GM12878 (cell line): ENCODE measurements around the gene C21orf91. TPM values are rescaled to one million over a fixed set of nuclear protein-coding genes. Genes with fewer than 3 reads are reported as not detected.

Experiments used
- ATAC-seq: fragments of 200-7000 bp; cut with Tn5 transposase; 3 replicates; pipeline ENCODE4 v1.9.1; 2020; ENCODE audit warnings: mild to moderate bottlenecking, moderate library complexity
- BruUV-seq: library from RNA; stranded (reverse); fragments of 400-500 nt; replicated peaks from 2 replicates; lab custom pipeline; 2021; lab: Mats Ljungman, UMichigan
- CTCF ChIA-PET: fragments of 300-600 bp; sonication (Branson Sonifier 250); formaldehyde crosslinking; extraction: SDS; loops from one replicate; lab custom pipeline; 2021; ENCODE audit warnings: inconsistent platforms; lab: Yijun Ruan, JAX
- POLR2A ChIA-PET: fragments of 350-600 bp; formaldehyde crosslinking; extraction: SDS; loops from one replicate; lab custom pipeline; 2021; ENCODE audit warnings: inconsistent platforms; lab: Charles Lee
- RAD21 ChIA-PET: fragments of 300-600 bp; sonication (Branson Sonifier 250); formaldehyde crosslinking; loops from one replicate; lab custom pipeline; 2023; ENCODE audit warnings: antibody characterized with exemption; ENCODE audit not compliant: unreplicated experiment; lab: Charles Lee
- SMC1A ChIA-PET: fragments of 300-600 bp; sonication (Branson Sonifier 250); formaldehyde crosslinking; loops from one replicate; lab custom pipeline; 2023; ENCODE audit not compliant: unreplicated experiment, uncharacterized antibody; lab: Charles Lee
- DNase-seq: peaks from one replicate; pipeline ENCODE4 v3.0.0-alpha.2; 2011; ENCODE audit warnings: low read depth, low spot score
- FAIRE-seq: peaks from 3 replicates; lab custom pipeline; 2011; peaks lifted over from hg19 to GRCh38; lab: Jason Lieb, UNC
- H2AFZ ChIP-seq: 2 replicates; pipeline ENCODE4 v1.6.0; 2011; ENCODE audit warnings: low read depth, low read length, control low read depth; ENCODE audit not compliant: control insufficient read depth
- H3K27ac ChIP-seq: 2 replicates; pipeline ENCODE4 v1.5.1; 2011; ENCODE audit warnings: control low read depth; ENCODE audit not compliant: control insufficient read depth, insufficient read depth
- H3K27me3 ChIP-seq, 2 experiments: replicated peaks in 1 of 2; 2 replicates each; pipeline versions ENCODE4 v1.6.0 to v1.6.1; 2011; ENCODE audit warnings: low read length in 1 of 2; ENCODE audit not compliant: control insufficient read depth in 2 of 2, insufficient read depth in 2 of 2
- H3K36me3 ChIP-seq, 2 experiments: 2 replicates each; pipeline ENCODE4 v1.5.1; 2011; ENCODE audit warnings: low read length in 1 of 2; ENCODE audit not compliant: control insufficient read depth in 2 of 2, insufficient read depth in 2 of 2
- H3K4me1 ChIP-seq: 2 replicates; pipeline ENCODE4 v1.6.1; 2011; ENCODE audit warnings: mild to moderate bottlenecking, low read length, moderate library complexity, mixed read lengths; ENCODE audit not compliant: control insufficient read depth, insufficient read depth
- H3K4me2 ChIP-seq: 2 replicates; pipeline ENCODE4 v1.6.0; 2011; ENCODE audit warnings: control low read depth; ENCODE audit not compliant: control insufficient read depth, insufficient read depth
- H3K4me3 ChIP-seq: fragments of 200-600 bp; sonication (generic); 2 replicates; pipeline ENCODE4 v1.5.1; 2016
- H3K79me2 ChIP-seq: 2 replicates; pipeline ENCODE4 v1.6.0; 2011; ENCODE audit warnings: low read length; ENCODE audit not compliant: control insufficient read depth, insufficient read depth
- H3K9ac ChIP-seq: 2 replicates; pipeline ENCODE4 v1.8.0; 2011; ENCODE audit warnings: low read length, control low read depth, mixed read lengths; ENCODE audit not compliant: control insufficient read depth, insufficient read depth
- H3K9me3 ChIP-seq: replicated peaks from 3 replicates; pipeline ENCODE4 v1.5.1; 2011; ENCODE audit warnings: mild to moderate bottlenecking, low read length; ENCODE audit not compliant: control insufficient read depth, insufficient read depth
- H4K20me1 ChIP-seq: 2 replicates; pipeline ENCODE4 v1.6.0; 2011; ENCODE audit not compliant: control insufficient read depth, insufficient read depth
- ATF3 ChIP-seq: IDR thresholded peaks from 2 replicates; pipeline ENCODE4 v1.6.1; 2011; ENCODE audit warnings: low read depth, mild to moderate bottlenecking, low read length, moderate library complexity, borderline replicate concordance; ENCODE audit errors: extremely low read depth
- EZH2 ChIP-seq: IDR thresholded peaks from 2 replicates; pipeline ENCODE4 v1.6.1; 2012; ENCODE audit warnings: low read depth, mild to moderate bottlenecking, control low read depth, inconsistent platforms, low read length, borderline replicate concordance; ENCODE audit not compliant: control insufficient read depth
- FOXK2 ChIP-seq: fragments of 450-650 bp; IDR thresholded peaks from 2 replicates; pipeline ENCODE4 v1.6.1; 2017; ENCODE audit warnings: mild to moderate bottlenecking, moderate library complexity
- IKZF2 ChIP-seq, 2 experiments: fragments of 450-650 bp; IDR thresholded peaks; 2 replicates each; pipeline ENCODE4 v1.6.1; 2017; ENCODE audit warnings: mild to moderate bottlenecking in 2 of 2, moderate library complexity in 2 of 2
- MYC ChIP-seq: IDR thresholded peaks from 2 replicates; pipeline ENCODE4 v1.6.1; 2011; ENCODE audit warnings: mild to moderate bottlenecking, low read length, moderate library complexity, inconsistent platforms; ENCODE audit not compliant: insufficient read depth, insufficient replicate concordance, insufficient read length, severe bottlenecking
- NFXL1 ChIP-seq: fragments of 450-650 bp; IDR thresholded peaks from 2 replicates; pipeline ENCODE4 v1.6.1; 2017; ENCODE audit warnings: antibody characterized with exemption, mild to moderate bottlenecking, borderline replicate concordance
- NKRF ChIP-seq: fragments of 450-650 bp; conservative IDR thresholded peaks from 2 replicates; pipeline ENCODE4 v1.6.1; 2017; ENCODE audit warnings: mild to moderate bottlenecking, moderate library complexity
- NR2C2 ChIP-seq: IDR thresholded peaks from 2 replicates; pipeline ENCODE4 v1.6.1; 2011; ENCODE audit warnings: borderline replicate concordance, low read depth; ENCODE audit not compliant: control insufficient read depth, insufficient read length
- NRF1 ChIP-seq: conservative IDR thresholded peaks from 2 replicates; pipeline ENCODE4 v1.6.1; 2011; ENCODE audit warnings: mild to moderate bottlenecking, low read depth, low read length, improper control_type of control experiment
- RBBP5 ChIP-seq: fragments of 200-600 bp; sonication (generic); conservative IDR thresholded peaks from 2 replicates; pipeline ENCODE4 v1.6.1; 2016
- SREBF1 ChIP-seq: IDR thresholded peaks from 2 replicates; pipeline ENCODE4 v1.6.1; 2012; ENCODE audit warnings: mild to moderate bottlenecking, low read length
- STAT1 ChIP-seq: fragments of 450-650 bp; conservative IDR thresholded peaks from 2 replicates; pipeline ENCODE4 v1.6.1; 2014; ENCODE audit warnings: antibody characterized with exemption, mild to moderate bottlenecking
- TCF3 ChIP-seq: IDR thresholded peaks from 2 replicates; pipeline ENCODE4 v1.6.1; 2012; ENCODE audit warnings: low read depth, mild to moderate bottlenecking, low read length, borderline replicate concordance; ENCODE audit not compliant: insufficient read depth
- TCF7 ChIP-seq: IDR thresholded peaks from 2 replicates; pipeline ENCODE4 v1.6.1; 2014; ENCODE audit warnings: antibody characterized with exemption, borderline replicate concordance
- ZBED1 ChIP-seq: IDR thresholded peaks from 2 replicates; pipeline ENCODE4 v1.6.1; 2016; ENCODE audit warnings: borderline replicate concordance
- ZNF384 ChIP-seq: IDR thresholded peaks from 2 replicates; pipeline ENCODE4 v1.6.1; 2012; ENCODE audit warnings: low read depth, mild to moderate bottlenecking, low read length, improper control_type of control experiment, borderline replicate concordance
- WGBS: methylation state at CpG from one replicate; pipeline ENCODE4 v1.1.6; 2016; ENCODE audit warnings: low lambda C conversion rate; ENCODE audit not compliant: insufficient replicate concordance, insufficient coverage; ENCODE audit errors: missing lambda C conversion rate; 5-methylcytosine and 5-hydroxymethylcytosine counted together
- in situ Hi-C: fragments of 300-500 bp; cut with MboI; formaldehyde crosslinking; loops from 9 replicates; pipeline ENCODE4 v1.14.3; 2018; ENCODE audit warnings: mixed read lengths
- intact Hi-C: fragments of 100-400 bp; cut with micrococcal nuclease; formaldehyde crosslinking; loops from one replicate; pipeline ENCODE4 v1.14.2; 2022; ENCODE audit not compliant: unreplicated experiment
- polyA plus RNA-seq, 11 experiments: library from polyadenylated mRNA; depleted of rRNA in 4 of 11; unstranded in 6 of 11; stranded (reverse) in 5 of 11; fragments of >200 nt; fragmentation: Nextera tagmentation in 4 of 11; fragmentation: Illumina TruSeq in 1 of 11; extraction: Ambion mirVana in 4 of 11; extraction: Trizol in 1 of 11; gene quantifications; 1 replicate in 1 of 11; 2 replicates in 10 of 11; pipeline versions ENCODE4 v1.2.1 to v1.2.3, GENCODE V29; 2011 to 2016; ENCODE audit warnings: inconsistent platforms in 2 of 11, missing spikeins in 2 of 11, low read depth in 1 of 11
- total RNA-seq, 4 experiments: library from RNA; depleted of rRNA in 3 of 4; stranded (reverse); fragments of >200 nt in 3 of 4; fragmentation: Illumina TruSeq in 1 of 4; extraction: Trizol in 1 of 4; gene quantifications; 2 replicates each; pipeline versions ENCODE4 v1.2.1 to v1.2.3, GENCODE V29; 2013 to 2021

Gene C21orf91
- total and polyA plus RNA-seq, 10 of the 15 experiments (the other 5 are each of a cell fraction or from before 2014, with no cell fraction given): 9.3 to 40.3 (median 29.8) TPM

GRCh38 chr21:17757671-17758070 is 61.5 kb downstream of the C21orf91 start:
- intact Hi-C loops (no loop called here), in situ Hi-C loops (no loop called here)
- H3K9ac ChIP-seq: no peak overlapping the region
- ATAC-seq (no peak), FAIRE-seq (no peak), DNase-seq (no peak)
- no peaks in the 10 kb centered on the region for H3K4me1 ChIP-seq
- H3K36me3 ChIP-seq: no peaks in the 10 kb centered on the region
- no peaks in the 10 kb centered on the region for H4K20me1 ChIP-seq
- no peaks in the 10 kb centered on the region for H3K9me3 ChIP-seq
- H3K27me3 ChIP-seq: no peaks in the 10 kb centered on the region
- BruUV-seq: no TSS peak
- ChIA-PET POLR2A (no interaction called here), RAD21 (no interaction called here), CTCF (interaction anchor here (0.6 kb wide), 1 partner anchor 9 kb away, joined by 5 read pairs; no protein-coding TSS in a partner anchor), SMC1A (no interaction called here)
- no peaks in the 10 kb centered on the region for H3K79me2 ChIP-seq
- TF ChIP-seq IKZF2 (IDR thresholded peaks at IDR 0.05): no peak
- TF ChIP-seq ZNF384: no peak
- no peak for TF ChIP-seq SREBF1
- TF ChIP-seq ATF3: no peak
- H3K4me2 ChIP-seq: no peak overlapping the region
- no peak overlapping the region for H3K27ac ChIP-seq
- 61% methylated on average over 18 of the region's 20 CpGs for WGBS
- H2AFZ ChIP-seq: no peak overlapping the region
- no peak overlapping the region for H3K4me3 ChIP-seq

GRCh38 chr21:17753736-17754135 is 65.4 kb downstream of the C21orf91 start:
- ATAC-seq (no peak), FAIRE-seq (no peak), DNase-seq (no peak)
- Histone ChIP-seq H3K27ac (no peak overlapping the region), H3K79me2 (no peaks in the 10 kb centered on the region), H3K9me3 (no peaks in the 10 kb centered on the region), H3K27me3 (no peaks in the 10 kb centered on the region), H3K4me3 (no peak overlapping the region), H3K4me1 (no peaks in the 10 kb centered on the region), H3K36me3 (no peaks in the 10 kb centered on the region), H4K20me1 (no peaks in the 10 kb centered on the region), H3K4me2 (no peak overlapping the region), H3K9ac (no peak overlapping the region), H2AFZ (no peak overlapping the region)
- TF ChIP-seq NFXL1: no peak
- no peak for TF ChIP-seq FOXK2
- TF ChIP-seq TCF7: no peak
- TF ChIP-seq RBBP5: no peak
- no peak for TF ChIP-seq NKRF
- no peak for TF ChIP-seq STAT1
- TF ChIP-seq TCF3: no peak
- no peak for TF ChIP-seq EZH2
- TF ChIP-seq ZBED1: no peak
- TF ChIP-seq NRF1: no peak
- no peak for TF ChIP-seq MYC
- no peak for TF ChIP-seq NR2C2
- BruUV-seq: no TSS peak
- ChIA-PET RAD21 (no interaction called here), SMC1A (no interaction called here), CTCF (no interaction called here), POLR2A (no interaction called here)
- in situ Hi-C loops (no loop called here), intact Hi-C loops (no loop called here)
- WGBS: 29% methylated on average over 2 of the region's 2 CpGs
